Activated CD4-positive, alpha-beta T cell treated with anti-CD3 and anti-CD28 coated beads, Interleukin-2, amount 10 ng/mL, durations not matched to agents 24 days and 14 days (primary cell): ENCODE data around the gene SSC5D. TPM values are rescaled to one million over a fixed set of nuclear protein-coding genes. Genes with fewer than 3 reads are reported as not detected.
A peak's percentile ranks its signal among the peaks of the same experiment; 100 is the strongest.

Experiments used
- DNase-seq: peaks from one replicate; pipeline ENCODE4 v3.0.0; 2022
- H3K27ac Mint-ChIP-seq: one replicate; pipeline ENCODE4 v1.8.0; 2022; ENCODE audit warnings: mild to moderate bottlenecking, mixed read lengths
- H3K27me3 Mint-ChIP-seq: one replicate; pipeline ENCODE4 v1.8.0; 2022; ENCODE audit warnings: mixed read lengths
- H3K36me3 Mint-ChIP-seq: one replicate; pipeline ENCODE4 v1.8.0; 2022; ENCODE audit warnings: low read depth, mild to moderate bottlenecking, mixed read lengths
- H3K4me1 Mint-ChIP-seq: one replicate; pipeline ENCODE4 v1.8.0; 2021; ENCODE audit warnings: mixed read lengths
- H3K4me3 Mint-ChIP-seq: one replicate; pipeline ENCODE4 v1.8.0; 2022; ENCODE audit warnings: mild to moderate bottlenecking, moderate library complexity, mixed read lengths
- H3K9me3 Mint-ChIP-seq: one replicate; pipeline ENCODE4 v1.8.0; 2021; ENCODE audit warnings: mixed read lengths
- intact Hi-C: fragments of 100-400 bp; cut with micrococcal nuclease; formaldehyde crosslinking; loops from one replicate; pipeline ENCODE4 v1.15.1; 2023
- total RNA-seq: library from RNA; stranded (reverse); gene quantifications from 2 replicates; pipeline ENCODE4 v1.2.3, GENCODE V29; 2022

Gene SSC5D
- total RNA-seq, 1 donor from 2014 or later = 0.19 TPM

DNA sequence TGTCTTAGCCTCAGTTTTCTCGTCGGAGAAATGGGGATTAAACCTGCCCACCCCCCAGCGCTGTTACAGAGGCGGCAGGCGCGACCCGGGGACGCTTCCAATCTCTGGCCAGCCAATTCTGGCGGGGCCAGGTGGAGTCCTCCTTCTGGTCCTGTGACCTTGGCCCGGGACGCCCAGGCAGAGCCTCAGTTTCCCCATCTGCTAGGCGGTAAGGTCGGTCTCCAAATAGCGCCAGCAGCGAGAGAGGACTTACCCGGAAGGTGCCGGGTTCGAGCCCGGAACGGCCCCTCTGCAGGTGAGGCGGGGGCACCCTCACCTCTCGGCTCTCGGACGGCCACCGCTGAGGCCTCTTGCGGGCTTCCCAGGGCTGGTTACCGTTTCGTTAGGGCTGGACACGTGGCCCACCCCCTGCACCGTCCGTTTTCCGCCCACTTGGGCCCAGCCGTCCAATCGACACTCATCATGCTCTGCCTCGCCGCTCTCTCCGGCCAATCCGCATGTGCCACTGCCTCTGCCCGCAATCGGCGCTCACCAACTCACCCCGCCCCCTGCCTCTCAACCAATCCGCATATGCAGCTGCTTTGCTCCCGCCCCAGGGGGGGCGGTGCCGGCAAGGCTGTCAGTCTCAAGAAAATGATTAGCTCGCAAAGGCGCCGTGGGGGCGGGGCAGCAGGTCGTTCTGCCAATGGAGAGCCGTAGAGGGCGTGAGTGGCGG lies 26.8 kb upstream of the SSC5D start, which contains the start of gene ISOC2:
ISOC2 (minus strand) TSS at position 384 of the 715 bp plus-strand sequence. CDS start 5,156 bp downstream, outside the sequence.
- peaks cover 16% of the 10 kb centered on the region for H3K4me1 Mint-ChIP-seq
- peak within 1 kb of the TSS; percentile 94 for H3K4me3 Mint-ChIP-seq
- peak; percentile 100 for DNase-seq
- peak within 1 kb of the TSS; percentile 78 for H3K27ac Mint-ChIP-seq
- H3K27me3 Mint-ChIP-seq = no peaks in the 10 kb centered on the region
- no peaks in the 10 kb centered on the region for H3K9me3 Mint-ChIP-seq
- H3K36me3 Mint-ChIP-seq = no peaks in the 10 kb centered on the region
- intact Hi-C loops = loop anchor here (1.0 kb wide), 1 partner anchor 15 kb away; the partner anchor contains the start of gene ZNF628

DNA sequence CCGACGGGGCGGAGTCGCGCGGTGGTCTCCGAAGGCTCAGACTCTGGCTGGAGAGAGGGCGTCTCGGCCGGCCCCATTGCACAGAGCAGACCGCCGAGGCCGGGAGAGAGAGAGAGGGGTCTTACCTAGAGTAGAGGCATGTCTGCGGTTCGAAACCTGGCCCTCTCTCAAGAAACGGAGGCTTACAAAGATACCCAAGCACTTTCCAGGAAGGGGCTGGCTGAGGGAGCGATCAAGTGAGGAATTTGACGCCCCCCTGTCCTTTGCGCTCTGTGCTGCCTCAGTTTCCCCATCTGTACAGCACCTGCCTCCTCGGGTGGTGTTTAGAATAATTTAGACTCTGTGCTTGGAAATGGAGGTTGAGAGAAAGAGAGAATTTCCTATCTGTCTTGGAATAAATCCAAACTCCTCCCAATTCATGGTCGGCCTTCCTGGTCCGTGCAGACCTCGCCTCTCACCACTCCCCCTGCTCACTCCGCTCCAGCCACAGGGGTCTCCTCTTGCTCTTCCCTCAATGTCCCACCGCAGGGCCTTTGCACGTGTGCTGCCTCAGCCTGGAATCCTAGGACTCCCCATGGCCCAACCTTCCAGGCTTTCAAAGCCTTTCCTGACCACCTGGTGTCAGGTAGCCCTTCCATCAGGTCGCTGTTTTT lies 26.1 kb upstream of the SSC5D start:
- peaks cover 16% of the 10 kb centered on the region for H3K4me1 Mint-ChIP-seq
- H3K36me3 Mint-ChIP-seq = no peaks in the 10 kb centered on the region
- intact Hi-C loops = loop anchor here (1.0 kb wide), 1 partner anchor 14 kb away; the partner anchor contains the start of gene ZNF628
- peak overlapping the region; percentile 78 for H3K27ac Mint-ChIP-seq
- H3K4me3 Mint-ChIP-seq = peak overlapping the region; percentile 94
- no peak for DNase-seq
- H3K9me3 Mint-ChIP-seq = no peaks in the 10 kb centered on the region
- no peaks in the 10 kb centered on the region for H3K27me3 Mint-ChIP-seq

DNA sequence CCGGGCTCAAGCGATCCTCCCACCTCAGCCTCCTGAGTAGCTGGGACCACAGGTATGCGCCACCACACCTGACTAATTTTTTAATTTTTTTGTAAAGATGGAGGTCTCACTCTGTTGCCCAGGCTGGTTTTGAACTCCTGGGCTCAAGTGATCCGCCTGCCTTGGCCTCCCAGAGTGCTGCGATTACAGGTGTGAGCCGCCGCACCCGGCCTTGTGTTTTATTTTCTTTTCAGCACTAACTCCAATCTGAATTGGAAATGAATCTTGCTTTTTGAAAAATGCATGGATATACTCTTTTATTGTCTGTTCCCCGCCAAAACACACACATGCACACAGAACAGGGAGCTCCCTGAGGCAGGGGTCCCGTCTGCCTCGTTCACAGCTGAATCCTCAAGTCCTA lies 25.5 kb upstream of the SSC5D start:
- Mint-ChIP-seq H3K27me3 (no peaks in the 10 kb centered on the region), H3K36me3 (no peaks in the 10 kb centered on the region)
- intact Hi-C loops = no loop called here

DNA sequence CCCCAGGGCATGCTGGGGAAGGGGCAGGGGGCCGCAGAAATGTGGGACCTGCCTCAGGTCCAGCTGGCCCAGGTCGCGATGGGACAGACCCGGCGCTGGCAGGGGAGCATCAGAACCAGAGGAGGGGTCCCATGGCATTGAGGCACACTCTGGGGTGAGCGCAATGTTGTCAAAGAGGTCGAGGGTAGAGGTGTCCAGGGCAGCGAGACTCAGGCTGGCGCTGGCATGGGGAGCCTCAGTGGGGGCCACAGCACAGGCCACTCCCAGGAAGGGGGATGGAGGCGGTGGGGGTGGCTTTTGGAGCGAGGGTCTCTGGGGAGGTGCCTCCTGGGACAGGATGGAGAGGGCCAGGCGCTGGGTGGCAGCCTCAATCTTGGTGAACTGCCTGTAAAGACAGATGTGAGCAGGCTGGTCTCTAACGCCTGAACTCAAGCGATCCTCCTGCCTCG lies 24.6 kb upstream of the SSC5D start:
- Mint-ChIP-seq H3K27me3 (no peaks in the 10 kb centered on the region), H3K4me3 (no peak overlapping the region), H3K9me3 (no peaks in the 10 kb centered on the region), H3K4me1 (peaks cover 18% of the 10 kb centered on the region), H3K36me3 (no peaks in the 10 kb centered on the region), H3K27ac (no peak overlapping the region)
- peak; percentile 56 for DNase-seq
- intact Hi-C loops = no loop called here

More for the DNA sequence above, 25.5 kb upstream of the SSC5D start:
- Mint-ChIP-seq H3K4me1 (peaks cover 16% of the 10 kb centered on the region), H3K4me3 (peak overlapping the region; percentile 94), H3K9me3 (no peaks in the 10 kb centered on the region), H3K27ac (no peak overlapping the region)
- no peak for DNase-seq

DNA sequence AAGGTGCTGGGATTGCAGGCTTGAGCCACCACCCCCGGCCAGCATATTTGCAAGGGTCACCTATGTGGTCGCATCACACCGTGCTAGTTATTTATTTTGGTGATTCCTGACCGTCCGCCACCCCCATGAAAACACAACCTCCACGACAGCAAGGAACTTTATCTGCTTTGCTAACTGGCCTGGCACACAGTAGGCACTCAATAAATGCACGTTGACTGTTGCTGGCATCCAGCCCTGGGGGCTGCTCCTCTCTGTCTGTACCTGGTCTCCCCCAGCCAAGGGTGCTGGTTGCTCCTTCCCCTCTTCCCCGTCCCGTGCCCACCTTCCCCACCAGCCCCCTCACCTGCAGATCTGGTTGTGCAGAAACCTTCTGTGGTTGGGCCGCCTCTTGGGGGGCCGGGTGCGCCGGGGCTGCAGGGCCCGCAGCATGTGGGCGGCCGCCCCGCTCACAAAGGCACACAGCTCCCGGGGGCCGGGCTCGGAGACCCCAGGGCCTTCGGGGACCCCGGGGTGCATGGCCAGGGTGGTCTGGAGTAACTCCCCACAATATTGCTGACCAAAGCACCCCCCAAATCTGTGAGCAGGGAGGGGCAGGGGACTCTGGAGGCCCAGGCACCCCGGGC lies 24.1 kb upstream of the SSC5D start:
- Mint-ChIP-seq H3K4me1 (peaks cover 18% of the 10 kb centered on the region), H3K4me3 (no peak overlapping the region), H3K9me3 (no peaks in the 10 kb centered on the region), H3K27me3 (no peaks in the 10 kb centered on the region), H3K36me3 (no peaks in the 10 kb centered on the region), H3K27ac (no peak overlapping the region)
- intact Hi-C loops = no loop called here
- no peak for DNase-seq

DNA sequence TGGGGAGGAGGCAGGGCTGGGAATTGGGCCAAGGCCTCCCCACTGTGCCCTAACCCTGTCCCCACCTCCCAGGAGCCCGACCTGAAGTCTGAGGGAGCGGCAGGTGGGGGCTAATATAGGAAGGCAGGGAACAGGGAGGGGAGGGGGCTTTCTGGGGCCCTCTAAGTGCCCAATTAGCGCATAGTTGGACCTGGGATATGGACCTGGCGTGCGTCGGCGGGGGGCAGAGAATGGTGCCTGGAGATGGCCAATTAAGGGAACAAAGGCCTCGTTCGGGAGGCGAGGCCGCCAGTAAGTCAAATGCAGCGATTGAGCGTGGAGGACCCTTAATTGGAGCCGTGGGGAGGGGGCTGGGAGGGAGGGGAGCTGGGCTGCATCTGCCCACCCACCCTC lies 23.6 kb upstream of the SSC5D start, which contains the start of gene C19orf85:
C19orf85 (minus strand) TSS at position 90 of the 393 bp plus-strand sequence. CDS start 197 bp downstream, outside the sequence.
- intact Hi-C loops = no loop called here
- peaks cover 18% of the 10 kb centered on the region for H3K4me1 Mint-ChIP-seq

DNA sequence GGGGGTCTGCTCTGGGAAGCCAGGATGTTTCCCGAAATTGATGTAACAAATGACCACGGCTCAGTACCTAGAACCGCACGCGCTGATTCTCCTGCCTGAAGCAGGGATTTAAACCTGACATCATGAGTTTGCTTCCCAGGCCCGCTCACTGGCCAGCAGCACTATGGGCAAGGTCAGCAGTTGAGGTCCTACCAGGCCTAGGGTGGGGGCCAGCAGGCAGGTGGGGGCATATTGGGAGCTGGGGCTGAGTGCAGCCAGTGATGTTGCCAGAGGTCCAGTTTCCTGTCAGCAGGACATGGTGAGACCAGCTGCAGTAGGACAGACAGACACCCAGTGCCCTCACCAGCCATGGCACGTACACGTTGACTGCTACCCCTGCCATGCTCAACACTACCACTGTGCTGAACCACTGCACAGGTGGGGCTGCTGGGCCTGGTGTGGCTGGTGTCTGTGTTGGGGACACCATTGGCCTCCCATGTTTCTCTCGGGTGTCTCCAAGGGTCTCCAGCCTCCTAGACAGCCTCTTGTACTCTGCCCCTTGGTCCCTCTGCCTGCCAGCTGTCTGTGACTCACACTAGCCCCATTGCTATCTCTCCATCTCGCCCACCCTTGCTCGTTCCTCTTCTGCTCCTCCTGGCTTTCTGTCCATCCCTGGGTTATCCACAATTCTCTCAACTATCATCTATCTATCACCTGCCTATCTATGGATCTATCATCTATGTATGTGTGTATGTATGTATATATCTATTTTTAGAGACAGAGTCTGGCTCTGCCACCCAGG lies 22.6 kb upstream of the SSC5D start:
- Mint-ChIP-seq H3K4me1 (peaks cover 16% of the 10 kb centered on the region), H3K36me3 (no peaks in the 10 kb centered on the region), H3K4me3 (no peak overlapping the region), H3K27me3 (no peaks in the 10 kb centered on the region), H3K9me3 (no peaks in the 10 kb centered on the region), H3K27ac (no peak overlapping the region)
- intact Hi-C loops = no loop called here
- no peak for DNase-seq

More for the DNA sequence above, 23.6 kb upstream of the SSC5D start, which contains the start of gene C19orf85:
- Mint-ChIP-seq H3K9me3 (no peaks in the 10 kb centered on the region), H3K36me3 (no peaks in the 10 kb centered on the region), H3K4me3 (no peak within 1 kb of the TSS), H3K27me3 (no peaks in the 10 kb centered on the region), H3K27ac (no peak within 1 kb of the TSS)
- DNase-seq = no peak

DNA sequence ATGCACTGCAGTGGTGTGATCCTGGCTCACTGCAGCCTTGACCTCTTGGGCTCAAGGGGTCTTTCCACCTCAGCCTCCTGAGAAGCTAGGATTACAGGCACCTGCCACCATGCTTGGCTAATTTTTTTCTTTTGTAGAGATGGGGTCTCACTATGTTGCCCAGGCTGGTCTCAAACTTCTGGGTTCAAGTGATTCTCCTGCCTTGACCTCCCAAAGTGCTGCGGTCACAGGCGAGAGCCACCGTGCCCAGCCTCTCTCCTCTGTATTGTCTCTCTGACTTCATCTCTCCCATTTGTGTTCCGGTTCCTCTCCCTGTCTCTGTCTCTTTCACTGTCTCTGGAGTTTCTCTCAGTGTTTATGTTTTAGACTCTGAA lies 22.0 kb upstream of the SSC5D start:
- H3K36me3 Mint-ChIP-seq = no peaks in the 10 kb centered on the region
- no peak overlapping the region for H3K4me3 Mint-ChIP-seq
- no peak for DNase-seq
- H3K27ac Mint-ChIP-seq = no peak overlapping the region
- no peaks in the 10 kb centered on the region for H3K9me3 Mint-ChIP-seq
- peaks cover 12% of the 10 kb centered on the region for H3K4me1 Mint-ChIP-seq
- intact Hi-C loops = no loop called here
- H3K27me3 Mint-ChIP-seq = no peaks in the 10 kb centered on the region

DNA sequence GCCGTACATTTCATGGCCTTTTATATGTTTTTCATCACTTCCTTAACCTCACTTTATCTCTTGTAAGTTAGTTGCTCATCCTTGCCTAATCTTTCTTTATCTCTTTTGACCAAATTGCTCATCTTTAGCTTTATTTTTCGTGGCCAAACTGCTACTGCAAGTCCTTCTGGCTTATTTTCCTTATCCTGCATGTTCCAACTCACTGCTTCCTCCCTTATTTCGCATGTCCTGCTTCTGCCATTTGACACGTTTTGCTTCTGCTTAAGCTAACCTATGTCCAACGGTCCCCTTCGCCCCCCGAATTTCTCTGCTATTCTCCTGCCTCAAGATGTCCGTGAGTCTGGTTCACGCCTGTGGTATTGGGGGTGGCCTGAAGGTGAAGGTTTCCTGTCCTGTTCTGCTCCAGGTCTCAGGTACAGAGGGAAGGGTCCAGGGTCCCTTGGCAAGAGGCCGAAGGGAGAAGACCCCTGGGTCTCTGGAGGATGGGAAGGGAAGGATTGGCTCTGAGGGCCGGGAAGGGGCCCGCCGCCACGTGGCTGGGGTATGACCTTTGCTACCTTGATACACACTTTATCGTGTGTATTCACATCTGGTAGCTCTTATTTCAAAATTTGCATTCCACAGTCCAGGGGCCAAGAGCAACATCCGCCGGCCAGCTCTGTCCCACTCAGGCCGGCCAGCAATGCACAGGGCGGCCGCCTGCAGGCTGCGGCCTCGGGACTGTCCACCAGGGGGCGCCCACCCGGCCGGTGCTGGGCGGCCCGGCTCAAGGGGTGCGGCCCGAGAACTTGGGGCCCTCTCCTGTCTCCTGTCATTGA lies 20.8 kb upstream of the SSC5D start:
- intact Hi-C loops = loop anchor here (1.0 kb wide), 2 partner anchors 37 to 164 kb away; no protein-coding TSS in a partner anchor
- no peaks in the 10 kb centered on the region for H3K36me3 Mint-ChIP-seq
- H3K27ac Mint-ChIP-seq = no peak overlapping the region
- no peaks in the 10 kb centered on the region for H3K27me3 Mint-ChIP-seq
- peak; percentile 93 for DNase-seq
- H3K4me3 Mint-ChIP-seq = no peak overlapping the region
- no peaks in the 10 kb centered on the region for H3K9me3 Mint-ChIP-seq
- H3K4me1 Mint-ChIP-seq = peaks cover 6% of the 10 kb centered on the region

DNA sequence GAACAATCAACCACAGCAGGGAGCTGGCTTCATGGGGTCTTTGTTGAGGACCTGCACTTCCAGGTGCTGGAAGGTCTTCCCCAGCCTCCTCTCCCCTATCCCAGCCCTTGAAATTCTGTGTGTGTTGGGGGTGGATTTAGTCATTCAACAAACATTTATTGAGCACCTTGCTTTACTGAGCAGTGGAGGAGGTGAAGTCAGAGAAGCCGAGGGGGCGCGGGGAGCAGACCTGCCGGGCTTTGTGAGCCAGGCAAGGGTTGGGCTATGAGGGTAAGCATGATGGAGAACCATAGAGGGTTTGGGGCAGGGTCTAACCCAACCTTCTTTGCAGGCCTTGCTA lies 20.2 kb upstream of the SSC5D start:
- H3K27me3 Mint-ChIP-seq = no peaks in the 10 kb centered on the region
- no peaks in the 10 kb centered on the region for H3K9me3 Mint-ChIP-seq
- H3K27ac Mint-ChIP-seq = no peak overlapping the region
- H3K4me3 Mint-ChIP-seq = no peak overlapping the region
- peaks cover 2% of the 10 kb centered on the region for H3K4me1 Mint-ChIP-seq
- DNase-seq = no peak
- no peaks in the 10 kb centered on the region for H3K36me3 Mint-ChIP-seq
- intact Hi-C loops = no loop called here

DNA sequence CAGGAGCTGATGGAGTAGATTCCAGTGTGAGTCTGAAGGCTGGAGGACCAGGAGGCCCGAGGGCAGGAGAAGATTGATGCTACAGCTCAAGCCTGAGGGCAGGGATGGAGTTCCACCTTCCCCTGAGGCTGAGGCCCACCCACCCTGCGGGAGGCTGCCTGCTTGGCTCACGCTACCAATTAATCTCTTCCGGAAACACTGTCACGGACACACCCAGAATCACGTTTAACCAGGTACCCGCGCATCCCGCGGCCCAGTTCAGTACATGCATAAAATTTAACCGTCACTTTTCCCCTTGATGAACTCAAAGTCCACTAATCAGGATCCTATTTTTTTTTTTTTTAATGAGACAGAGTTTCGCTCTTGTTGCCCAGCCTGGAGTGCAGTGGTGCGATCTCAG lies 17.0 kb upstream of the SSC5D start:
- Mint-ChIP-seq H3K4me1 (peaks cover 9% of the 10 kb centered on the region), H3K36me3 (no peaks in the 10 kb centered on the region), H3K27me3 (no peaks in the 10 kb centered on the region), H3K27ac (no peak overlapping the region), H3K9me3 (no peaks in the 10 kb centered on the region), H3K4me3 (no peak overlapping the region)
- intact Hi-C loops = no loop called here
- no peak for DNase-seq

DNA sequence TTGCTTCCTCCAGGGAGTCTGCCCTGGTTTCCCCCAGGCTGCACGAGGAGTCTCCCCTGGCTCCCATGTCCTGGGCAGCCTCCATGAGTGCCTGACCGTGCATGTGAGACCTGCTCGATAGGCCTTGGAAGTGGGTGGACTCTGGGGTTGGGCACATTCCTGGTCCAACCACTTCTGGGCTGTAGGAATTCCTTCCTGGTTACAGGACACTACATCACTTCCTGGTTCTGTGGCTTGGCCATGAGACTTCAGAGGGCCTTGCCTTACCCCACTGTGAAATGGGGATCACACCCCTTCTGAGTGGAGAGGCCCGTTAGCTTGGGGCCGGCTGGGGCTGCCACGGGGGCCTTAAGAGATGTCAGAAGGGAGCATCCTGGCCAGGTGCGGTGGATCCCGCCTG lies 15.8 kb upstream of the SSC5D start:
- H3K4me3 Mint-ChIP-seq = no peak overlapping the region
- H3K9me3 Mint-ChIP-seq = no peaks in the 10 kb centered on the region
- H3K4me1 Mint-ChIP-seq = peaks cover 9% of the 10 kb centered on the region
- no peaks in the 10 kb centered on the region for H3K27me3 Mint-ChIP-seq
- no peaks in the 10 kb centered on the region for H3K36me3 Mint-ChIP-seq
- no peak for DNase-seq
- intact Hi-C loops = no loop called here
- no peak overlapping the region for H3K27ac Mint-ChIP-seq
